Large intestine (tissue), 3 donors: ENCODE measurements around the gene WDR7. TPM values are rescaled to one million over a fixed set of nuclear protein-coding genes. Genes with fewer than 3 reads are reported as not detected.

Experiments
- DNase-seq, 2 donors: peaks; one replicate each; pipeline versions ENCODE4 v3.0.0 to v3.0.0-alpha.2; 2013
- H3K27ac ChIP-seq: one replicate; pipeline ENCODE4 v1.5.1; 2013; ENCODE audit warnings: low read length
- H3K27me3 ChIP-seq: 2 replicates; pipeline ENCODE4 v1.6.1; 2013; ENCODE audit warnings: low read length; ENCODE audit not compliant: control insufficient read depth, insufficient read depth
- H3K36me3 ChIP-seq: 2 replicates; pipeline ENCODE4 v1.6.1; 2013; ENCODE audit warnings: low read length; ENCODE audit not compliant: control insufficient read depth, insufficient read depth
- H3K4me1 ChIP-seq: one replicate; pipeline ENCODE4 v1.6.1; 2013; ENCODE audit warnings: low read length; ENCODE audit not compliant: control insufficient read depth, insufficient read depth
- H3K4me3 ChIP-seq: one replicate; pipeline ENCODE4 v1.5.1; 2013; ENCODE audit warnings: low read length
- H3K9me3 ChIP-seq: one replicate; pipeline ENCODE4 v1.6.1; 2013; ENCODE audit warnings: mild to moderate bottlenecking, low read depth, low read length, moderate library complexity; ENCODE audit not compliant: control insufficient read depth
- WGBS: methylation state at CpG from one replicate; pipeline ENCODE4 v1.1.5; 2013; ENCODE audit warnings: low lambda C conversion rate; ENCODE audit not compliant: insufficient coverage; 5-methylcytosine and 5-hydroxymethylcytosine counted together
- polyA plus RNA-seq: library from polyadenylated mRNA; unstranded; fragments of 120-200 nt; gene quantifications from one replicate; pipeline ENCODE4 v1.2.1, GENCODE V29; 2013

Gene WDR7
- polyA plus RNA-seq, 1 donor: 9.0 TPM

DNA sequence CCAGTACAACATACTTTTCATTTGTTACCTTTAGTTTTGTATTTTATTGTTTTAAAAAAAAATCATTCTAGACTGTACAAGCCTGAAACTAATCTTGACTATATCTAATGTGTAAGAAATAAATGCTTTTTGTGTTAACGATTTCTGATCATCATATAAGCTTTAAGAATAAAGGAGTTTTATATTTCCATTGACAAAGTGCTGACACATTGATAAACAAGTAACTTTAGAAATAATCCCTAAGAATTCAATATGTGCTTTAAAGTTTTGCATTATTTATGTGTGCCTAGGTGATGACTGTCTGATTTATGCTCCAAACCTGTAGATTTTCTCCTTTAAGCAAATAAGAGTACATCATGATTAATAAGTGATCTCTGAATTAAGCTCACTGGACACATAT lies 248.5 kb downstream of the WDR7 start:
- Histone ChIP-seq H3K36me3 (no peaks in the 10 kb centered on the region), H3K4me1 (peaks cover 3% of the 10 kb centered on the region), H3K27ac (no peak overlapping the region), H3K9me3 (no peaks in the 10 kb centered on the region), H3K27me3 (no peaks in the 10 kb centered on the region), H3K4me3 (no peak overlapping the region)
- no peak for DNase-seq
- 100% methylated on average over 1 of the region's 1 CpG for WGBS

DNA sequence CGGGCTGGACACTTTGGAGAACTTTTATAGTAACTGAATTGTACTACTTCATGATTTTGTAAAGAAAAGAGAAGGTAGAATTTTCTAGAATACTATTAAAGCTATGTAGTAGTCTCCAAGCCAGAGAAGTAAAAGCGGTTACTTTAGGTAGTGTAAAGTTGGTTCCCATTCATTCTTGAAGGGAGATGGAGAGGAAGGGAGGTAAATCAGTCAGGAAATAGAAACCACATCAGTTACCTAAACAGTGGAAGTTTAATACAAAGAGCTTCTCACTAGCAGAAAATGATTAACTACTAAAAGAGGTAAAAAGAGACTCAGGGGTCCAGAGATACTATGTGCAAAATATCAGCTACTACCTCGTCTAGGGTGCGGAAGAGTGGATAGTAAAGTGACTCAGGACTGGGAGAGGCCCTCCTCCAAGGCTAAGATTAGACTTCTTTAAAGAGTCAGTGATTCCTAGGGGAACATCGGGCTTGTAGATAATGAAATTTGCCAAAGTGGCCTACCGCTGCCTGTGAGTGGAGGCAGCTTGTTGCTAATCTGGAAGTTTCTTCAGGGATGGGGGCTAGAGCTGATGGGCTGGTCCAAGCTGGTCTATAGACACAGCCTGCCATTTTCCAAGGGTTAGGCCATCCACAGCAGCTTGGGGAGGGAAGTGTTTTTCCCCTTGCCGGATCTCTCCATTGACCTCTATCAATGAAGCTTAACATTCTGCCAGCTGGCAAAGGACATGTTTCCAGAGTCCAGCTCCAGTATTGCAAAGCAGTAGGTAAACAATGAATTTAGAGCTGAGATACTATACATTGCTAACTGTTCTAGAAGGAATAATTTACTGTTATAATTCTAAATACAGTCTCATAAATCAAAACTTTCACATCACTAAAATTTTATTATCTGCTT lies 249.3 kb downstream of the WDR7 start:
- Histone ChIP-seq H3K36me3 (no peaks in the 10 kb centered on the region), H3K27me3 (no peaks in the 10 kb centered on the region), H3K4me3 (no peak overlapping the region), H3K9me3 (no peaks in the 10 kb centered on the region), H3K27ac (no peak overlapping the region), H3K4me1 (peaks cover 3% of the 10 kb centered on the region)
- WGBS: 83% methylated on average over 1 of the region's 7 CpGs
- DNase-seq: no peak

DNA sequence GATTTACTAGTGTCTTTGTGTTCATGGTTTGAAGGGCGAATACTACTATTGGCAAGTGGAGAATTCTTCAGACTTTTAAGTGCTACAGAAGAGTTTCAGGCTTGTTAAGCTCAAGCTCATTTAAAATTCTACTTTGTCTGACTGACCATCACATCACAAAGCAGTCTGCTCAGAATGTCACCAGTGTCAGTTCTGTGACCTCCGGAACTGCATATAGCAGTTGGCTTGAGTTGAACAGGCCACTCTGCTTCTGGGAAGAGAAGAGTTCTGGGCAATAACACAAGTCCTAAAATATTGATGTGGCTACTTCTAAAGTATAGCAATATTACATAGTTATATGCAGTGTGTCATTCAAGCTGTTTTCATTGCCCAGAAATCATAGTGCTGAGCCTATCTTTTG lies 250.8 kb downstream of the WDR7 start:
- H3K4me1 ChIP-seq: peaks cover 3% of the 10 kb centered on the region
- H3K27me3 ChIP-seq: no peaks in the 10 kb centered on the region

DNA sequence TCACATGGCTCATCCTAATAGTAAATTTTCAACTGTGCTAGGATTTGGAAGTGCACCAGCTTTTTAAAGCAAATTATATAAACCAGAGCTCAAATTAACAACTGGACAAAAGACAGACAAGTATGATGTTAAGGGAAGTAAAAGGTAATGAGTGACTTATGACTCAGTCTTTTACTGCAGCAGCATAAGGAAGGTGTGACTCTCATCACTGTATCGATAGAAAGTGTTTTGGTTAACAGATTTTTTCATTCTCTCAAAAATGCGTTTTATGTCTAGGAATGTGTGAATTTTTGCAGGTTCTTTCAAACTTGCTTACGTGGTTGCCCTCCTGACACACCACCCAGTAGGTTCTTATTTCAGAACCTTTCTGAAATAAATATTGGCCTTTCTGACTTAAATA lies 251.5 kb downstream of the WDR7 start:
- H3K4me3 ChIP-seq: no peak overlapping the region
- H3K27me3 ChIP-seq: no peaks in the 10 kb centered on the region
- no CpG with 5 or more reads among the region's 3 CpGs for WGBS
- H3K36me3 ChIP-seq: no peaks in the 10 kb centered on the region
- no peaks in the 10 kb centered on the region for H3K9me3 ChIP-seq
- H3K4me1 ChIP-seq: peaks cover 3% of the 10 kb centered on the region
- H3K27ac ChIP-seq: peak overlapping the region; percentile 48
- DNase-seq: peak; percentile 20 to 69

More for the DNA sequence above, 250.8 kb downstream of the WDR7 start:
- Histone ChIP-seq H3K4me3 (no peak overlapping the region), H3K36me3 (no peaks in the 10 kb centered on the region), H3K9me3 (no peaks in the 10 kb centered on the region), H3K27ac (no peak overlapping the region)
- no peak for DNase-seq
- 100% methylated on average over 1 of the region's 2 CpGs for WGBS

DNA sequence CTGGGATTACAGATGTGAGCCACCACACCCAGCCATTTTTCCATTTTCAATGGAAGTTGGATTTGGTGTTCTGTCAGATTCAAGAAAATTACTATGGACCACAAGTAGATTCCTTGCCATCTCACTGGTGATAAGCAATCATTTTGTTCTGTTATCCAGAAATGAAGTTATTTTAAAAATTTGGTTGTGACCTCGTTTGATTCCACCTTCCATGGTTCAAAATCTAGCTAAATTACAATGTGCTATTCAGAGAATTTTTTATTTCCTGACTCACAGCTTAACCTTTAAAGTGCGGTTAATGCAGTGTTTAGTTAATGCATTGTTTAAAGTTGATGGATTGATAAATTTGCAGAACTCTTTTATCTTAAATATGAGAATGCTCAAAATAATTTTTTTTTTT lies 252.5 kb downstream of the WDR7 start:
- H3K27me3 ChIP-seq: no peaks in the 10 kb centered on the region
- H3K4me3 ChIP-seq: no peak overlapping the region

DNA sequence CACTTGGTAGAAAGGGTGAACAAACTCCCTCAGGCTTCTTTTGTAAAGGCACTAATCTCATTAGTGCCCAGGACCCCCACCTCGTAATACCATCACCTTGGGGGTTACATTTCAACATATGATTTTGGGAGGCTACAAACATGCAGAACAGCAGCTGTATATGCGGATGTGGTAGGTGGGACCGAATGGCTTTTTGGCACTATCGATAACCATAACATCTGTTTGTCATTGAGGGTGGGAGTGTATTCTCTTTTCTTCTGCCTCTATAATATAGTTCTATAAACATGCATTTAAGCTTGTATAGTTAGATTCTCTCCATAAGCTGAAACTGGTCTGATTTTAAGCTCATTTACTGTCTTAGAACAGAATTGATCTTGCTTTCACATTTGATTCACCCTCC lies 256.6 kb downstream of the WDR7 start:
- H3K27ac ChIP-seq: no peak overlapping the region
- no peaks in the 10 kb centered on the region for H3K27me3 ChIP-seq
- 100% methylated on average over 1 of the region's 4 CpGs for WGBS
- no peaks in the 10 kb centered on the region for H3K9me3 ChIP-seq
- no peaks in the 10 kb centered on the region for H3K36me3 ChIP-seq
- peaks cover 6% of the 10 kb centered on the region for H3K4me1 ChIP-seq
- no peak overlapping the region for H3K4me3 ChIP-seq
- no peak for DNase-seq

More for the DNA sequence above, 252.5 kb downstream of the WDR7 start:
- Histone ChIP-seq H3K36me3 (no peaks in the 10 kb centered on the region), H3K9me3 (no peaks in the 10 kb centered on the region), H3K27ac (no peak overlapping the region), H3K4me1 (peaks cover 3% of the 10 kb centered on the region)
- 83% methylated on average over 2 of the region's 2 CpGs for WGBS
- no peak for DNase-seq

DNA sequence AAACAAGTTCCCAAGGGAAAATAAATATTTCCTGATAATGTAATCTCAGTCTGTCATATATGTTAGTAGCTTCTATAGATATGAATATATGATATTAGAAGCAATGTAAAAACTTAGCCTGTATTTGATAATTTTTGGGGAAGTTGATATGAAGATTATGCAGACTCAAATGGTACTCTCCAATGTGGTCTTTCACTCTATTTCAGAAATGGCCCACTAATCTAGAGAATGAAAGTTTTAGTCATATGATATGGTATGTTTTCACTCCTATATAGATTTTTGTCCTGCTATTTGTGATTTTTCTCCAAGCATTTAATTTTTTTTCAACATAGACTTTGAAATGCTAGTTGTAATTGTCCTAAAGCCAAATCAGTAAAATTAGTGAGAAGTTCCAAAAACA lies 259.1 kb downstream of the WDR7 start:
- Histone ChIP-seq H3K9me3 (no peaks in the 10 kb centered on the region), H3K27me3 (no peaks in the 10 kb centered on the region), H3K4me1 (peaks cover 3% of the 10 kb centered on the region), H3K27ac (no peak overlapping the region), H3K36me3 (no peaks in the 10 kb centered on the region), H3K4me3 (no peak overlapping the region)
- no peak for DNase-seq

DNA sequence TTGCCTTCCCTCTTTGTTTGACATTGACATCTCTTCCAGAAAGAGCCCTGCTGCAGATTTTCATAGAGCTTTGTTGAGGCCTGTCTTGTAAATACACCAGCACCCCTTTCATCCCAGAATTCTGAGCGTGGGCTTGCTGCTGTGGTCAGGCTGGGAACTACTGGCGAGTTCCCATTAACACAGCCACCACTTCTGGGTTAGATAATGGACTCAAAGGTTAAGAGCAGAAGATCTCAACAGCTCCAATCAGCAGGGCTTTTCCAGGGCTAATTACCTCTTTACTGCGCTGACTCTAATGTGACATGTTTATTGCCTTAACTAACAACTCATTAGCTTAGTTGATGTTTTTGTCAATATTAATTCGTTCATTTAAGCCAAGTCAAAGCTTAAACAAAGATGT lies 259.8 kb downstream of the WDR7 start:
- H3K9me3 ChIP-seq: no peaks in the 10 kb centered on the region
- H3K27me3 ChIP-seq: no peaks in the 10 kb centered on the region
- H3K27ac ChIP-seq: peak overlapping the region; percentile 20
- H3K4me3 ChIP-seq: no peak overlapping the region
- DNase-seq: peak; percentile 33 to 68
- no peaks in the 10 kb centered on the region for H3K36me3 ChIP-seq
- 0% methylated on average over 1 of the region's 4 CpGs for WGBS
- peaks cover 3% of the 10 kb centered on the region for H3K4me1 ChIP-seq

DNA sequence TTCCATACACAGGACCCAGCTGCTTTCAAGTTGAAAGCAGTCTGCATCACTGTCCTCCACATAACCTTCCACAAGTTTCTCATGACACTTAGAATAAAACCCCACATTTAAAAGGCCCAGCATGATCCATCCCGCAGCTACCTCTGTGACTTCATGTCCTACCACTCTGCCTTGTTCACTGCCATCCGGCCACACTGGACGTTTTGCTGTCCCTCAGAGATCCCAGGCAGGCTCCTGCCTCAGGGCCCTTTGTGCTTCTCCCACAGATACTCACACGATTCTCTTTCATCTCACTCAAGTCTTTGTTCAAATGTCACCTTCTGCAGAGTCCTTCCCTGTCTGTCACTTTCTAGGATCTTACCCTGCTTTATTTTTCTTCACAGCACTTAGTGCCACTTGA lies 262.8 kb downstream of the WDR7 start:
- 94% methylated on average over 3 of the region's 4 CpGs for WGBS
- no peak overlapping the region for H3K27ac ChIP-seq
- H3K9me3 ChIP-seq: no peaks in the 10 kb centered on the region
- H3K27me3 ChIP-seq: no peaks in the 10 kb centered on the region
- DNase-seq: no peak
- H3K36me3 ChIP-seq: no peaks in the 10 kb centered on the region
- no peak overlapping the region for H3K4me3 ChIP-seq
- H3K4me1 ChIP-seq: peaks cover 3% of the 10 kb centered on the region

DNA sequence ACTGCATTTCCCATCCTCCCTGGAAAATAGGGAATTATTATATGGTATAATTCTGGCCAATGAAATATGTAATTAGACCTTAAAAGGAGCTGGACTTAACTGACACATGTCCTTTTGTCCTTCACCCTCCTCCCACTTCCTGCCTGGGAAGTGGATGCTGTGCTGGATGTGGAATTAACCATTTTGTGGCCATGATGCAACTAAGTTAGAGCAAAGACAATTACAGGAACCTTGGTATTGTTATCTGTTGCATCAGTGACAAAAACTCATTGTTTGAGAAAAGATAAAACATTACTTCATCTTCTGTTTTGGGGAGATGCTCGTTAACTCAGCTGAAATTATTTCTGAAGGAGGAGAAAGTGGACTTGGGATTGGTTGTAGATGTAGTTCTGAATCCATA lies 268.0 kb downstream of the WDR7 start:
- H3K4me3 ChIP-seq: no peak overlapping the region
- H3K27me3 ChIP-seq: no peaks in the 10 kb centered on the region
- H3K36me3 ChIP-seq: no peaks in the 10 kb centered on the region
- DNase-seq: no peak
- no peak overlapping the region for H3K27ac ChIP-seq
- WGBS: no CpG with 5 or more reads among the region's 1 CpG
- H3K9me3 ChIP-seq: no peaks in the 10 kb centered on the region
- H3K4me1 ChIP-seq: peaks cover 2% of the 10 kb centered on the region
